ENCODE data around the gene FAM229A. TPM values are rescaled to one million over a fixed set of nuclear protein-coding genes. Genes with fewer than 3 reads are reported as not detected.

The FAM229A gene
- total RNA-seq, 1 experiment from 2014 or later = 5.6 TPM

- no peak overlapping the region for H3K14ac ChIP-seq (ENCODE audit: insufficient read depth, low read length)
- no peaks in the 10 kb centered on the region for H3K9me3 ChIP-seq (ENCODE audit: control insufficient read depth, low read depth, low read length)
- Mint-ChIP-seq H3K4me3 (peak overlapping the region in 1 of 2 experiments; percentile 1; a peak in 1 of 5 replicates), H3K4me1 (peaks cover 16 to 18% of the 10 kb centered on the region in 2 experiments), H3K27ac (peak overlapping the region in 2 of 3 experiments; percentile 2 to 17; a peak in 1 of 7 replicates), H3K36me3 (ENCODE audit: insufficient read depth in 1 of 3, low read depth in 3 of 3) (peaks cover 6 to 25% (median 9%) of the 10 kb centered on the region in 3 experiments), H3K9me3 (peaks cover 9 to 10% of the 10 kb centered on the region in 2 experiments), H3K27me3 (ENCODE audit: low read depth) (peaks cover 23% of the 10 kb centered on the region)
- no peak for DNase-seq
- no peak overlapping the region for H3K56ac ChIP-seq (ENCODE audit: insufficient read length, low read depth, low read length)
- no peak overlapping the region for H3K18ac ChIP-seq (ENCODE audit: insufficient read length, low read depth, low read length)
- no peak overlapping the region for H3T11ph ChIP-seq (ENCODE audit: low read length)
- H3K4ac ChIP-seq (ENCODE audit: low read depth, low read length) = no peak overlapping the region
- no peak overlapping the region for H3K9ac ChIP-seq (ENCODE audit: extremely low read depth, insufficient read length, low read length)
- H3K23ac ChIP-seq (ENCODE audit: insufficient read length, low read depth, low read length) = no peak overlapping the region
- no CpG with 5 or more reads among the region's 2 CpGs for WGBS (ENCODE audit: extremely low coverage, insufficient read length, low lambda C conversion rate)
- no peaks in the 10 kb centered on the region for H4K20me1 ChIP-seq (ENCODE audit: control insufficient read depth, insufficient read depth, insufficient read length)
- no peak overlapping the region for H2BK20ac ChIP-seq (ENCODE audit: low read depth, low read length, poor library complexity, severe bottlenecking)
- H2BK15ac ChIP-seq (ENCODE audit: low read depth, low read length) = no peak overlapping the region
- H2AK5ac ChIP-seq (ENCODE audit: insufficient read length, low read length) = no peak overlapping the region
- H2BK12ac ChIP-seq (ENCODE audit: insufficient read length, low read depth, low read length) = no peak overlapping the region
- no peaks in the 10 kb centered on the region for H3K79me2 ChIP-seq (ENCODE audit: insufficient read depth, low read length)
- no peak overlapping the region for H3K4me2 ChIP-seq (ENCODE audit: insufficient read depth, insufficient read length, low read length)
- no peaks in the 10 kb centered on the region for H3K4me1 ChIP-seq (ENCODE audit: insufficient read depth, low read length)
- H3K27me3 ChIP-seq (ENCODE audit: insufficient read depth, low read length) = peaks cover 3% of the 10 kb centered on the region; the same call in 1 of the 2 replicates
- no peak for TF ChIP-seq CTCF (conservative IDR thresholded peaks at IDR 0.05)
- no peak overlapping the region for H4K91ac ChIP-seq (ENCODE audit: insufficient read length, low read depth, low read length)
- no peak overlapping the region for H3K27ac ChIP-seq (ENCODE audit: insufficient read length, low read depth, low read length)
- H4K8ac ChIP-seq (replicated peaks; ENCODE audit: insufficient read length, low read depth, low read length) = no peak overlapping the region
- H2AFZ ChIP-seq (ENCODE audit: low read length) = no peak overlapping the region
- H3K79me1 ChIP-seq (ENCODE audit: insufficient read depth, low read depth, low read length, poor library complexity, severe bottlenecking) = no peaks in the 10 kb centered on the region
- H2BK5ac ChIP-seq (ENCODE audit: insufficient read length, low read length) = no peak overlapping the region
- no peak overlapping the region for H4K5ac ChIP-seq (ENCODE audit: insufficient read length, low read depth, low read length)
- peaks cover 7% of the 10 kb centered on the region for H3K23me2 ChIP-seq (ENCODE audit: insufficient read length, low read depth, low read length, poor library complexity, severe bottlenecking)
- no peak overlapping the region for H2BK120ac ChIP-seq (ENCODE audit: low read depth, low read length, poor library complexity, severe bottlenecking)
Measured at GRCh38 chr1:32353886-32354570, 8.3 kb downstream of the FAM229A start.
